Measurements from ENCODE around the gene HS1BP3. TPM values are rescaled to one million over a fixed set of nuclear protein-coding genes. Genes with fewer than 3 reads are reported as not detected.

Gene HS1BP3
- 5.7 and 6.7 TPM in 2 replicates for total RNA-seq (2014; rRNA removed; shearing (Covaris generic))

- DNase-seq (ENCODE audit: low spot score): peak; percentile 55
These were observed at the start of gene HS1BP3 for GRCh38 chr2:20650877-20651730. HS1BP3 (minus strand) TSS chr2:20651098; CDS start chr2:20651063, 35 bp downstream.

- DNase-seq (ENCODE audit: low spot score): no peak
These were observed 48.2 kb upstream of the HS1BP3 start for GRCh38 chr2:20698916-20699613.

GRCh38 chr2:20697322-20697934, 46.5 kb upstream of the HS1BP3 start:
- DNase-seq (ENCODE audit: low spot score): no peak

- no peak for DNase-seq (ENCODE audit: low spot score)
These were observed 45.5 kb upstream of the HS1BP3 start for GRCh38 chr2:20696366-20696765.

GRCh38 chr2:20693317-20693716, 42.4 kb upstream of the HS1BP3 start:
- no peak for DNase-seq (ENCODE audit: low spot score)

GRCh38 chr2:20692081-20692480, 41.2 kb upstream of the HS1BP3 start:
- DNase-seq (ENCODE audit: low spot score): no peak

- no peak for DNase-seq (ENCODE audit: low spot score)
These were observed 40.3 kb upstream of the HS1BP3 start for GRCh38 chr2:20691076-20691734.

GRCh38 chr2:20689428-20690264, 38.7 kb upstream of the HS1BP3 start:
- DNase-seq (ENCODE audit: low spot score): no peak

GRCh38 chr2:20687260-20687832, 36.4 kb upstream of the HS1BP3 start:
- DNase-seq (ENCODE audit: low spot score): no peak

GRCh38 chr2:20684581-20685063, 33.7 kb upstream of the HS1BP3 start:
- no peak for DNase-seq (ENCODE audit: low spot score)

- no peak for DNase-seq (ENCODE audit: low spot score)
These were observed 31.4 kb upstream of the HS1BP3 start for GRCh38 chr2:20682167-20682920.

- no peak for DNase-seq (ENCODE audit: low spot score)
These were observed 30.0 kb upstream of the HS1BP3 start for GRCh38 chr2:20680744-20681375.

GRCh38 chr2:20678780-20679179, 27.9 kb upstream of the HS1BP3 start:
- no peak for DNase-seq (ENCODE audit: low spot score)

- no peak for DNase-seq (ENCODE audit: low spot score)
These were observed 27.1 kb upstream of the HS1BP3 start for GRCh38 chr2:20678086-20678395.

- DNase-seq (ENCODE audit: low spot score): no peak
These were observed 26.6 kb upstream of the HS1BP3 start for GRCh38 chr2:20677301-20678085.

- no peak for DNase-seq (ENCODE audit: low spot score)
These were observed 25.7 kb upstream of the HS1BP3 start for GRCh38 chr2:20676353-20677215.

- peak; percentile 17 for DNase-seq (ENCODE audit: low spot score)
These were observed 24.9 kb upstream of the HS1BP3 start for GRCh38 chr2:20675701-20676352.

Data from H4 (cell line).